ENCODE data around the gene STYX.
"Not testable (repeated sequence)": the region's sequence is repeated elsewhere in the genome, so short reads cannot be mapped to it uniquely, and the experiment has no call there.

The STYX gene

DNA sequence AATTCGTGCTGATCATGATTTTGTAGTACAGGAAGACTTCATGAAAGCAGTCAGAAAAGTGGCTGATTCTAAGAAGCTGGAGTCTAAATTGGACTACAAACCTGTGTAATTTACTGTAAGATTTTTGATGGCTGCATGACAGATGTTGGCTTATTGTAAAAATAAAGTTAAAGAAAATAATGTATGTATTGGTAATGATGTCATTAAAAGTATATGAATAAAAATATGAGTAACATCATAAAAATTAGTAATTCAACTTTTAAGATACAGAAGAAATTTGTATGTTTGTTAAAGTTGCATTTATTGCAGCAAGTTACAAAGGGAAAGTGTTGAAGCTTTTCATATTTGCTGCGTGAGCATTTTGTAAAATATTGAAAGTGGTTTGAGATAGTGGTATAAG, 2.5 kb upstream of the STYX start:
- DNase-seq = not testable (repeated sequence)

DNA sequence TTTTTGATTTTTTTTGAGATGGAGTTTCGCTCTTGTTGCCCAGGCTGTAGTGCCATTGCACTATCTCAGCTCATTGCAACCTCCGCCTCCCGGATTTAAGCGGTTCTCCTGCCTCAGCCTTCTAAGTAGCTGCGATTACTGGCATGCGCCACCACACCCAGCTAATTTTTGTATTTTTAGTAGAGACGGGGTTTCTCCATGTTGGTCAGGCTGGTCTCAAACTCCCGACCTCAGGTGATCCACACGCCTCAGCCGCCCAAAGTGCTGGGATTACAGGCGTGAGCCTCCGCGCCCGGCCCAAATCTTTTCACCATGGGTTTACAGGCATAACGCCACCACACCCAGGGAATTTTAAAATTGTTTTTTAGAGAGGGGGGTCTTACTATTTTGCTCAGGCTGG, 931 bp upstream of the STYX start:
- DNase-seq = not testable (repeated sequence)

DNA sequence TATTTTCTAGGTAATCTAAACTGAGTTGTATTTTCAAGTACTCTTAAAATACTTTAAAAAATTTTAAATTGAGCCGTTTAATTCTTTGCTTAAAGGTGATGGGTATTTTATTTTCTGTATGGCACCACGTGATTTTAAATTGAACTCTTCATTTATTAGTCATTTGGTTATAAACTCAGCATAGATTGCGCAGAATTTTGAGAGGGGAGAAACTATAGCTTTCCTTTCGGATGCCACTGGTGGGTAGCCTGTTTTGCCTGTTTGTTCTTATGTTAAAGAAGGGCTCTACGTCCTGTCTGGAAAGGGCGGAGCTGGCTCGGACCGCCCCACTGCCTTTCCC, 411 bp upstream of the STYX start:
- no peak for DNase-seq

GRCh38 chr14:52730709-52731111, 744 bp downstream of the STYX start:
- peak; percentile 13 for DNase-seq

DNA sequence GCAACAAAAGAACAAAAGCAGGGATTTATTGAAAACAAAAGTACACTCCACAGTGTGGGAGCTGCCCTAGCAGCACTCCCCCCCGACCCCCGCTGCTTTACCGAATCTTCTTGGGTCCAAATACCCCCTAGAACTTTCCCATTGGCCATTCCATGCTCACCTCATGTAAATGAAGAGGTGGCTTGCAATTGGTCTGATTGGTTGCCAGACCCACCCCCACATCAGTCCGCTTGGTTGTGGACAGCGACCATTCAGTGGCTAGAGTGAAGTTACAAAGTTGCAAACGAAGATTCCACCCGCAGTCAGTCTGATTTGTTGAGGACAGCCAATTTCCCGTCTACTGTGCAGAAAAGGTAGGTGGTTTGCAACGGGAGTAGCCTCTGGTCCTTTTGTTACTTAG, 3.9 kb downstream of the STYX start:
- DNase-seq = no peak

DNA sequence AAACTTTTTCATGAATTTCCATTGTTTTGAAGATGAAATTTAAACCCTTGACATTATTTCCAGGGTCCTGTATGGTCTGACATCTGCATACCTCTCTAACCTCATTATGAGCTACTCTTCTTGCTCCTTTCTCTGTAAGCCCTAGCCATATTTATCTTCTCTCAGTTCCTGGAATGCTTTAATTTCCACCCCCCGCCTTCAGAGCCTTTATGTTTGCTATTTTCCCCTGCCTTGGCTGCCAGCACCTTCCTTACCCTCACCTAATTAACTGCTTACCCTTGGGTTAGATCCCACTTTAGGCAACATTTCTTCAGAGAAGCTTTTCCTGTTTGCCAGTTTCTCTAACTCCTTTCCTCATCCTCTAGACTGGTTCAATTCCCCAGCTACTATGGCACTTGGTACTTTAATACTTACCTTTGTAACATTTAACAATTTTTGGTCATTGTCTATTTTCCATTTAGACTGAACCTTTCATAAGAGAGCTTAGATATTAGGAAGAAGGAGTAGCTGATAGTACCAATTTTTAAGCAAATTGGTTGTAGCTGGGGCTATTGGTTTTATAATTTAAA, 6.0 kb downstream of the STYX start:
- no peak for DNase-seq

GRCh38 chr14:52738409-52738808, 8.4 kb downstream of the STYX start:
- DNase-seq = no peak

DNA sequence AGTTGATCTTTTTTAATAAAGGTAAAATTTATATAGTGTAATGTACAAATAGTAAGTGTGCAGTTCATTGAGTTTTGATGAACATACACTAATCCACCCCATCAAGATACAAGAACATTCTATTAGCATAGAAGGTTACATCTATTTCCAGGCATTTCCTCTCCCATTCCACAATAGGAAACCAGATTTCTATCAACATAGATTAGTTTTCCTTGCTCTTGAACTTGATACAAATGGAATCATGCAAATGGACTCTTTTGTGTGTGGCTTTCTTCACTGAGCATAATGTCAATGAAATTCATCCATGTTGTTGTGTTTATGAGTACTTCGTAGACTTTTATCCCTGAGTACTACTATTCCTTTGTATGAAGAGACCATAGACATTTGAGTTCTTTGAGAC, 10.8 kb downstream of the STYX start:
- DNase-seq = no peak

- DNase-seq = no peak
Measured at GRCh38 chr14:52741865-52742264, 11.9 kb downstream of the STYX start.

GRCh38 chr14:52748647-52749292, 18.8 kb downstream of the STYX start:
- DNase-seq = no peak

DNA sequence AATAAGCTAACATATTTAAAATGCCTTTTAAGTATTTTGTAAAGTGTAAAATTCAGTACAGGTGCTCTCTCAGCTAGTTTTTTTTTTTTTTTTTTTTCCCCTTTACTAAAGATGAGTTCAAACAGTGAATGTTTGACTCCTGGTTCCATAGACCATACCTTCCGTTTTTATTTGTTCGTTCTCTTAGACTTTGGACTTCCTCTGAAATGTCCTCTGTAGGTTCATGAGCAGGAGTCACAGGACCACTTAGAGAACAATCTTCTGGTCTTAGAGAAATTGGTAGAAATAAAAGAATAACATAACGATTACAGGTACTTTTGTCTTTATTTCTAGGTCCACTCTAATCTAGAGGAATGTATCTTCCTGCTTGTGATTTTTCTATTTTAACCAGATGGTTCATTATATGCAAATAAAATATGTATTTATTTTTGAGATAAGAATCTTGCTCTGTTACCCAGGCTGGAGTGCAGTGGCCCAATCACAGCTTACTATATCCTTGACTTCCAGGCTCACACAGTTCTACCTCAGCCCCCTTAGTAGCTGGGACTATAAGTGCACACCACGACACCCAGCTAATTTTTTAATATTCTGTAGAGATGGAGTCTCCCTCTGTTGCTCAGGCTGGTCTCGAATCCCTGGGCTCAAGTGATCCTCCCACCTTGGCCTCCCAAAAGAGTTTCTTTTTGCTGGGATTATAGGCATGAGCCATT, 25.8 kb downstream of the STYX start:
- no peak for DNase-seq

- no peak for DNase-seq
Measured at GRCh38 chr14:52759145-52759544, 29.2 kb downstream of the STYX start.

DNA sequence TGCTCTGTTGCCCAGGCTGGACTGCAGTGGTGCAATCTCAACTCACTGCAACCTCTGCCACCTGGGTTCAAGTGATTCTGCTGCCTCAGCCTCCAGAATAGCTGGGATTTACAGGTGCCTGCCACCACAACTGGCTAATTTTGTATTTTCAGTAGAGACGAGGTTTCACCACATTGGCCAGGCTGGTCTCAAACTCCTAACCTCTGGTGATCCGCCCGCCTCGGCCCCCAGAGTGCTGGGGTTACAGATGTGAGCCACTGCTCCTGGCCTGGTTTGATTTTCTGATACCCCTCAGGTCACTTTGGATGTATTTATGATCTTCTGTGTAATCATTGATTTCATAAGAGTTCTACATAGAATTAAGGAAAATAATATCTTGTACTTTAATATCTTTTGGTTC, 33.0 kb downstream of the STYX start:
- not testable (repeated sequence) for DNase-seq

- DNase-seq = no peak
Measured at GRCh38 chr14:52767058-52767833, 37.3 kb downstream of the STYX start.

- no peak for DNase-seq
Measured at GRCh38 chr14:52769887-52770286, 39.9 kb downstream of the STYX start.

DNA sequence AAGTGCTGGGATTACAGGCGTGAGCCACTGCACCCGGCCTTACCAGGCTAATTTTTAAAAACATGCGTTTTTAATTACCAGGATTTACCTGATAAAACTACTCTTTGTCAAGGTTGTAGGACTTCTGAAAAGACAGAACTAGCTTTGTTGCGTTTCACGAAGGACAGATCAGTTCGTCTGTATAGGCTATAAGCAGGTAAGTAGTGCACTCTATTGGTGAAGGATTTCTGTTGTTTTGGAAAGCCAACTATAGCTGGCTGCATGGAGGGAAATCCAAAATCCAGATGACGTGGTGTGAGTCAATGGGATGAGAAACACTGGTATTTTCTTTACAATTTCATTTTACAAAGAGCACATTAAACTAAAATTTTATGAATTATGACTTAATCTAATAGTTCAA, 46.9 kb downstream of the STYX start:
- no peak for DNase-seq

- no peak for DNase-seq
Measured at GRCh38 chr14:52778702-52779101, 48.7 kb downstream of the STYX start.

GRCh38 chr14:52780893-52781292, 50.9 kb downstream of the STYX start:
- DNase-seq = no peak

- DNase-seq = no peak
Measured at GRCh38 chr14:52781629-52782028, 51.7 kb downstream of the STYX start.

DNA sequence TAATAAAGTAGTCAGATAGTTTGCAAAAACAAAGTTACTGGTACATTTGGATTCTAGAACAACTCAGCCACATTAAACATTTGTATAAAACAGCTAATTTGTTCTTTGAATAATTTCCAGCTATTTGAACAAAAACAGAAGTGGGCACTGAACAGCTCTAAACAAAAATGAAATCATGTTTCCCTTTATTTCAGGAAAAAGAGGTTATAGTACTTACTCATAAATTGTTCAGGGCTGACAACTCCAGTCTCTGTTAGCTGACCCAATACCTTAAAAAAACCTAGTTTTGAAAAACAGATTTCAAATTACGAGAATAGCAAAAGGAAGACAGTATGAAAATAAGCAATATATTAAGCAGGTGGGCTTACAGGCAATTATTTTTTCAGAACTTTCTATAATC, 53.2 kb downstream of the STYX start:
- no peak for DNase-seq

- DNase-seq = no peak
Measured at GRCh38 chr14:52786887-52787286, 56.9 kb downstream of the STYX start.

DNA sequence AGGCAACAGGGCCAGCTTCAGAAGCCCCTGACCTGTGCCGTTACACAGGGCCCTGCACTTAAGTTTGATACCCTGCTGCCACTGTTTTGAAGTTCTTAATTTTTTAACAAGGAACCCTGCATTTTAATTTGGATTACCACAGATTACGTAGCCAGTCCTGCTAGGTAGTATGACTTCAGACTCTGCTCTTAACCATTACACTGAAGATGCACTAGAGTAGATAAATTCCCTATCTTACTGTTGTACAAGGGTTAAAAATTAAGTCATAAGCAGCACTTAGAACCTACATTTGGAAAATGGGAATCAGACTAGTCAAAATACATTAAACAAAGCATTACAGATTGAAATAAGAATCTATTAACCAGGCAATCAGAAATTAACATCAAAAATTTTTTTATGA, 59.2 kb downstream of the STYX start:
- DNase-seq = no peak

- DNase-seq = no peak
Measured at GRCh38 chr14:52790011-52790755, 60.2 kb downstream of the STYX start.

Measured in stimulated activated naive CD4-positive, alpha-beta T cell treated with Interleukin-2 at 50 U/mL for 16 hours (primary cell).